HL-60 (cell line): Measurements from ENCODE around the gene EFCAB10.

Experiments used
- POLR2AphosphoS5 ChIP-seq: IDR thresholded peaks from 2 replicates; pipeline ENCODE4 v1.6.1; 2012; ENCODE audit warnings: low read depth
- TF ChIP-seq, protein P1 (sequence below): IDR thresholded peaks from one replicate; pipeline ENCODE4 v1.5.1; 2011; ENCODE audit warnings: low read length, control low read depth, inconsistent platforms; ENCODE audit not compliant: insufficient read depth
- TF ChIP-seq, protein P2 (sequence below): IDR thresholded peaks from 2 replicates; pipeline ENCODE4 v1.6.1; 2012; ENCODE audit warnings: low read depth; ENCODE audit not compliant: insufficient replicate concordance

DNA sequence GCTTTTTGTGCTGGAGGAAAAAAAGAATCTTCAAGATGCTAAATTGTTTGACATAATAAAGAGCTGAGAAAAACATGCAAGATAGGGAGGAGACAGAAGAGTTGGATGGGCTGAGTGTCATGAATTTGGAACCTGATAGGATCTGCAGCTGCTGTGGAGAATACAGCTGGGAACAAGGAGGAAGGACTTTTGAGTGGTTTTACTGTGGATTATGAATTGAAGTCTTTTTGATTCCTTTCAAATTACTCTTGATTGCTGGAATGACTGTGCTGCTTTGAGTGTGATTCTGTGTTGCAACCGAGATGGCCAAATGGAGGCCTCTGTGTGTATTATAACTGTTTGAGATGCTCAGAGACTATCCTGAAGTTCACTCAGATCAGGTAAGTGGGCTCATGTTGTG is 4.0 kb downstream of the EFCAB10 start:
- no peak for TF ChIP-seq POLR2AphosphoS5
- TF ChIP-seq, protein P1, sequence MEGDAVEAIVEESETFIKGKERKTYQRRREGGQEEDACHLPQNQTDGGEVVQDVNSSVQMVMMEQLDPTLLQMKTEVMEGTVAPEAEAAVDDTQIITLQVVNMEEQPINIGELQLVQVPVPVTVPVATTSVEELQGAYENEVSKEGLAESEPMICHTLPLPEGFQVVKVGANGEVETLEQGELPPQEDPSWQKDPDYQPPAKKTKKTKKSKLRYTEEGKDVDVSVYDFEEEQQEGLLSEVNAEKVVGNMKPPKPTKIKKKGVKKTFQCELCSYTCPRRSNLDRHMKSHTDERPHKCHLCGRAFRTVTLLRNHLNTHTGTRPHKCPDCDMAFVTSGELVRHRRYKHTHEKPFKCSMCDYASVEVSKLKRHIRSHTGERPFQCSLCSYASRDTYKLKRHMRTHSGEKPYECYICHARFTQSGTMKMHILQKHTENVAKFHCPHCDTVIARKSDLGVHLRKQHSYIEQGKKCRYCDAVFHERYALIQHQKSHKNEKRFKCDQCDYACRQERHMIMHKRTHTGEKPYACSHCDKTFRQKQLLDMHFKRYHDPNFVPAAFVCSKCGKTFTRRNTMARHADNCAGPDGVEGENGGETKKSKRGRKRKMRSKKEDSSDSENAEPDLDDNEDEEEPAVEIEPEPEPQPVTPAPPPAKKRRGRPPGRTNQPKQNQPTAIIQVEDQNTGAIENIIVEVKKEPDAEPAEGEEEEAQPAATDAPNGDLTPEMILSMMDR, result no peak
- TF ChIP-seq, protein P2, sequence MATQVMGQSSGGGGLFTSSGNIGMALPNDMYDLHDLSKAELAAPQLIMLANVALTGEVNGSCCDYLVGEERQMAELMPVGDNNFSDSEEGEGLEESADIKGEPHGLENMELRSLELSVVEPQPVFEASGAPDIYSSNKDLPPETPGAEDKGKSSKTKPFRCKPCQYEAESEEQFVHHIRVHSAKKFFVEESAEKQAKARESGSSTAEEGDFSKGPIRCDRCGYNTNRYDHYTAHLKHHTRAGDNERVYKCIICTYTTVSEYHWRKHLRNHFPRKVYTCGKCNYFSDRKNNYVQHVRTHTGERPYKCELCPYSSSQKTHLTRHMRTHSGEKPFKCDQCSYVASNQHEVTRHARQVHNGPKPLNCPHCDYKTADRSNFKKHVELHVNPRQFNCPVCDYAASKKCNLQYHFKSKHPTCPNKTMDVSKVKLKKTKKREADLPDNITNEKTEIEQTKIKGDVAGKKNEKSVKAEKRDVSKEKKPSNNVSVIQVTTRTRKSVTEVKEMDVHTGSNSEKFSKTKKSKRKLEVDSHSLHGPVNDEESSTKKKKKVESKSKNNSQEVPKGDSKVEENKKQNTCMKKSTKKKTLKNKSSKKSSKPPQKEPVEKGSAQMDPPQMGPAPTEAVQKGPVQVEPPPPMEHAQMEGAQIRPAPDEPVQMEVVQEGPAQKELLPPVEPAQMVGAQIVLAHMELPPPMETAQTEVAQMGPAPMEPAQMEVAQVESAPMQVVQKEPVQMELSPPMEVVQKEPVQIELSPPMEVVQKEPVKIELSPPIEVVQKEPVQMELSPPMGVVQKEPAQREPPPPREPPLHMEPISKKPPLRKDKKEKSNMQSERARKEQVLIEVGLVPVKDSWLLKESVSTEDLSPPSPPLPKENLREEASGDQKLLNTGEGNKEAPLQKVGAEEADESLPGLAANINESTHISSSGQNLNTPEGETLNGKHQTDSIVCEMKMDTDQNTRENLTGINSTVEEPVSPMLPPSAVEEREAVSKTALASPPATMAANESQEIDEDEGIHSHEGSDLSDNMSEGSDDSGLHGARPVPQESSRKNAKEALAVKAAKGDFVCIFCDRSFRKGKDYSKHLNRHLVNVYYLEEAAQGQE, result no peak
